Neural crest cell (in vitro differentiated cells): Measurements from ENCODE around the gene RASSF4. TPM values are rescaled to one million over a fixed set of nuclear protein-coding genes. Genes with fewer than 3 reads are reported as not detected.

ENCODE experiments used
- DNase-seq: peaks from one replicate; pipeline ENCODE4 v3.0.0; 2021; ENCODE audit warnings: low read depth, mixed read lengths, low spot score
- H3K27ac Mint-ChIP-seq: one replicate; pipeline ENCODE4 v1.8.0; 2021; ENCODE audit warnings: mild to moderate bottlenecking, mixed read lengths; ENCODE audit not compliant: unreplicated experiment
- H3K27me3 Mint-ChIP-seq: 2 replicates; pipeline ENCODE4 v1.8.0; 2021; ENCODE audit warnings: low read depth, mild to moderate bottlenecking, mixed read lengths
- H3K36me3 Mint-ChIP-seq: 2 replicates; pipeline ENCODE4 v1.8.0; 2021; ENCODE audit warnings: low read depth, mild to moderate bottlenecking, mixed read lengths
- H3K4me1 Mint-ChIP-seq: 2 replicates; pipeline ENCODE4 v1.8.0; 2021; ENCODE audit warnings: mixed read lengths
- H3K4me3 Mint-ChIP-seq: one replicate; pipeline ENCODE4 v1.8.0; 2021; ENCODE audit warnings: mild to moderate bottlenecking, mixed read lengths
- H3K9me3 Mint-ChIP-seq: 2 replicates; pipeline ENCODE4 v1.8.0; 2021; ENCODE audit warnings: mixed read lengths
- CTCF ChIP-seq: fragments of 200-600 bp; sonication (generic); conservative IDR thresholded peaks from 2 replicates; pipeline ENCODE4 v1.5.0; 2021; ENCODE audit warnings: antibody characterized with exemption, mild to moderate bottlenecking
- total RNA-seq: library from RNA; stranded (reverse); gene quantifications from 2 replicates; pipeline ENCODE4 v1.2.1, GENCODE V29; 2021

The RASSF4 gene
- total RNA-seq, 1 donor from 2014 or later: 18.6 TPM

GRCh38 chr10:44928462-44928861 lies 31.1 kb upstream of the RASSF4 start:
- Mint-ChIP-seq H3K27me3 (no peaks in the 10 kb centered on the region), H3K36me3 (no peaks in the 10 kb centered on the region), H3K27ac (no peak overlapping the region), H3K4me3 (no peak overlapping the region), H3K9me3 (peaks cover 3% of the 10 kb centered on the region), H3K4me1 (no peaks in the 10 kb centered on the region)
- TF ChIP-seq CTCF: no peak
- DNase-seq: no peak

GRCh38 chr10:44929356-44930255 lies 30.0 kb upstream of the RASSF4 start:
- H3K4me3 Mint-ChIP-seq: no peak overlapping the region
- no peak for TF ChIP-seq CTCF
- no peak overlapping the region for H3K27ac Mint-ChIP-seq
- DNase-seq: no peak
- H3K9me3 Mint-ChIP-seq: peaks cover 3% of the 10 kb centered on the region
- H3K4me1 Mint-ChIP-seq: no peaks in the 10 kb centered on the region
- H3K36me3 Mint-ChIP-seq: no peaks in the 10 kb centered on the region
- H3K27me3 Mint-ChIP-seq: no peaks in the 10 kb centered on the region

GRCh38 chr10:44930904-44931620 lies 28.5 kb upstream of the RASSF4 start:
- peaks cover 6% of the 10 kb centered on the region for H3K9me3 Mint-ChIP-seq
- peak overlapping the region; percentile 55 for H3K27ac Mint-ChIP-seq
- no peak for TF ChIP-seq CTCF
- H3K36me3 Mint-ChIP-seq: peaks cover 2% of the 10 kb centered on the region
- no peak for DNase-seq
- H3K4me1 Mint-ChIP-seq: peaks cover 8% of the 10 kb centered on the region
- H3K27me3 Mint-ChIP-seq: no peaks in the 10 kb centered on the region
- H3K4me3 Mint-ChIP-seq: no peak overlapping the region

- no peak for TF ChIP-seq CTCF
- peaks cover 6% of the 10 kb centered on the region for H3K9me3 Mint-ChIP-seq
- peaks cover 8% of the 10 kb centered on the region for H3K4me1 Mint-ChIP-seq
- peaks cover 2% of the 10 kb centered on the region for H3K36me3 Mint-ChIP-seq
- no peak for DNase-seq
- no peak overlapping the region for H3K4me3 Mint-ChIP-seq
- H3K27me3 Mint-ChIP-seq: no peaks in the 10 kb centered on the region
- no peak overlapping the region for H3K27ac Mint-ChIP-seq
Measured at GRCh38 chr10:44931621-44932516, 27.7 kb upstream of the RASSF4 start.
